C4-2B (cell line): ENCODE measurements around the gene SYTL3.

Source experiments
- H3K27ac ChIP-seq: fragments of 450-650 bp; 2 replicates; pipeline ENCODE4 v1.5.1; 2017
- ZFX ChIP-seq: fragments of 450-650 bp; IDR thresholded peaks from 2 replicates; pipeline ENCODE4 v1.6.1; 2017
- TF ChIP-seq, protein P1 (sequence below): fragments of 450-650 bp; conservative IDR thresholded peaks from 2 replicates; pipeline ENCODE4 v1.5.1; 2017; ENCODE audit warnings: mild to moderate bottlenecking

SYTL3 gene

DNA sequence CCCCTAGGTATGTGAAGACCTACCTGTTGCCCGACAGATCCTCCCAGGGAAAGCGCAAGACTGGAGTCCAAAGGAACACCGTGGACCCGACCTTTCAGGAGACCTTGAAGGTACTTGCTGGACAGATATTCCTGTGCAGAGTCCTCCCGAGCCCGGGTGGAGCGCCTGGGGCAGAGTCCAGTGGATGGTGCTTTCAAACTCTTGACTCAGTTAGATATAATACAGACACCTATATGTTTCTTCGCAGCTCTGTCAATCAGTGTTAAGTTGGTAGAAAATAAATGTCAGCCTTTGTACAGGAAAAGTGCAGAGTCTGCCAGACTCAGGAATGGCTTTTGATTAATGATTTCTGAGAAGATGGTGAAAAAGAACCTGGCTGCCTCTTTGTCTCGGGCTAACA lies 102.1 kb downstream of the SYTL3 start:
- H3K27ac ChIP-seq = no peak overlapping the region
- TF ChIP-seq, protein P1, sequence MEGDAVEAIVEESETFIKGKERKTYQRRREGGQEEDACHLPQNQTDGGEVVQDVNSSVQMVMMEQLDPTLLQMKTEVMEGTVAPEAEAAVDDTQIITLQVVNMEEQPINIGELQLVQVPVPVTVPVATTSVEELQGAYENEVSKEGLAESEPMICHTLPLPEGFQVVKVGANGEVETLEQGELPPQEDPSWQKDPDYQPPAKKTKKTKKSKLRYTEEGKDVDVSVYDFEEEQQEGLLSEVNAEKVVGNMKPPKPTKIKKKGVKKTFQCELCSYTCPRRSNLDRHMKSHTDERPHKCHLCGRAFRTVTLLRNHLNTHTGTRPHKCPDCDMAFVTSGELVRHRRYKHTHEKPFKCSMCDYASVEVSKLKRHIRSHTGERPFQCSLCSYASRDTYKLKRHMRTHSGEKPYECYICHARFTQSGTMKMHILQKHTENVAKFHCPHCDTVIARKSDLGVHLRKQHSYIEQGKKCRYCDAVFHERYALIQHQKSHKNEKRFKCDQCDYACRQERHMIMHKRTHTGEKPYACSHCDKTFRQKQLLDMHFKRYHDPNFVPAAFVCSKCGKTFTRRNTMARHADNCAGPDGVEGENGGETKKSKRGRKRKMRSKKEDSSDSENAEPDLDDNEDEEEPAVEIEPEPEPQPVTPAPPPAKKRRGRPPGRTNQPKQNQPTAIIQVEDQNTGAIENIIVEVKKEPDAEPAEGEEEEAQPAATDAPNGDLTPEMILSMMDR = no peak
- no peak for TF ChIP-seq ZFX

DNA sequence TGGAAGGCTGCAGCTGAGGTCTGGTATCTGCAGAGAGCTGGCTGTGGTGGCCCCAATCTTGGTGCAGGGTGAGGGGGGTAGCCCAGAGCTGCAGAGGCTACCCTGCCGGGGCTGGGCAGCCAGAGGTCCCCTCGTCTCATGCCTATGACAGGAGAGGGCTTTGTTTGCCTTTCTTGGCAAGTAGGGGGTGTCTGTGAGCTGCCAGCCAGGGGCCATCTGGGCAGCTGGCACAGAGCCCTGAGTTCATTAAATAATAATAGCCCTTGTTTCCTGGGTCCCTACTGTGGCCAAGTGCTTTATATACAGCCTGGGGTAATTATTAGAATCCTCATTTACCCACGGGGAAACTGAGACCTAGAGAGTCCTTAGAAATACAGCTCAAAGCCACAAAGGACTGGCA lies 102.8 kb downstream of the SYTL3 start:
- no peak overlapping the region for H3K27ac ChIP-seq
- TF ChIP-seq, protein P1 = no peak
- no peak for TF ChIP-seq ZFX

DNA sequence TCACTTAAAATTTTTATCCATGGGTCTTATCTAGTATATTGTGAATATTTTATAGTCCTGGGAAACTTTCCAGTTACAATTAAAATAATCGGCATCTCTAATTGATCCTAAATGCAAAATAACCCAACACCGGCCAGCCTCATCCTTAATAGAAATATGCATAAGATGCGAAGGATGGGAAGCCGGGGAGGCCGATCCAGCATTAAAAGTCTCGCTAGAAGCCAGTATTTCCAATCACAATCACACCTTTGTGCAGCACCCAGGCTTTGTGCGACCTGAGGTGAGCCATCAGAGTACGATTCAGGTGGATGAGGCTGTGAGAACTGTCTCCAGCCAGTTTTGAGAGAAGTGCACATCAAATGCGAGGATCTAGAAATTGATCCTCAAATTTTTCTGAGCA lies 104.0 kb downstream of the SYTL3 start:
- TF ChIP-seq, protein P1 = no peak
- no peak for TF ChIP-seq ZFX
- H3K27ac ChIP-seq = no peak overlapping the region

DNA sequence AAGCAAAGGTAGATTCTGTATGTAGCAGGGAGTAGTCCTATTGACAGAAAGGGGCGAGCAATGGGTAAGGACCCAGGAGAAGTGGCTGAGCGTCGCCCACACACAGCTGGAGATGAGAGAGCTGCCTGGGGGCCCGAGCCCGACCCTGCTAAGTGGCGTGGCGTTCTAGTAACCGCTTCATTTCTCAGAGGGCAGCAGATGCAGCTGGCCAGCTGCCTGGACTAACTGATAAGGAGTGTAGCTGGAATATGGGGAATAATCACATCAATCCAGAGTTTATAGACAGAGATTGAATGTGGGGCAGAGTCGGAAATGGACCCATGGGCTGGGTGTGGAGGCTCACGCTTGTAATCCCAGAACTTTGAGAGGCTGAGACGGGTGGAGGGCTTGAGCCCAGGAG lies 104.9 kb downstream of the SYTL3 start:
- H3K27ac ChIP-seq = no peak overlapping the region
- TF ChIP-seq, protein P1 = no peak
- no peak for TF ChIP-seq ZFX

DNA sequence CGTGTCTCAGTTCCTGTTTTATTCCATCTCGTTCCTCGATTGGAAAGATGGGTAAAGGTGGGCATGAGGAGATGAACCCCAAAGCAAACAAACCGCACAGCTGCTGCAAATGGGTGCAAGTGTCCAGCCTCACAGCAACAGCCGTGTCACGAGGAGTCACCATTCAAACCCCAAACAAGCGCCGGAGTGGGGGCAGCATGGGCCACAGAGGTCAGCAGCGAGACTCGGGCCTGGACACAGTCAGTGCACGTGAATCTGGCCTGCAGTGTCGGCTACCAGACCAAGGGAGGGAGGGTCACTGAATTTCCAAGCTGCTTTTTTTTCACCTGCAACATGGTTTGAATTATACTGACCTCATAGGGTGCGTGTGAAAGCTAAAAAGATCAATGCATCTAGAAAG lies 105.8 kb downstream of the SYTL3 start:
- no peak for TF ChIP-seq ZFX
- TF ChIP-seq, protein P1 = no peak
- H3K27ac ChIP-seq = no peak overlapping the region

DNA sequence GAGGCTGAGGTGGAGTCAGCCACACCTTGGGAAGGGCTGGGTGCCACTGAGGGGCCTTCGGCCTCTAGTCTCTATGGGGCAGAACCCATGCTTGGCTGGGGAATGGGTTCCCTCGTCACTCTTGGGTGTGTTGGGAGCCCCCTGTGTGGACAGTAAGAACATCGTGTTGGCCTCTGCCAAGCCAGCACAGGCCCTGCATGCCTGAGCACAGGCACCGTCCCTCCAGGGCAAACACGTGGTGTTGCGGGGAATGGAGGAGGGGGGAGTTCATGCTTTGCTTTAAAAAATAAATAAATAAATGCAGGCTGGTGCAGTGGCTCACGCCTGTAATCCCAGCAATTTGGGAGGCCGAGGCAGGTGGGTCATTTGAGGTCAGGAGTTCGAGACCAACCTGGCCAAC lies 106.3 kb downstream of the SYTL3 start:
- TF ChIP-seq, protein P1 = no peak
- no peak for TF ChIP-seq ZFX
- no peak overlapping the region for H3K27ac ChIP-seq

DNA sequence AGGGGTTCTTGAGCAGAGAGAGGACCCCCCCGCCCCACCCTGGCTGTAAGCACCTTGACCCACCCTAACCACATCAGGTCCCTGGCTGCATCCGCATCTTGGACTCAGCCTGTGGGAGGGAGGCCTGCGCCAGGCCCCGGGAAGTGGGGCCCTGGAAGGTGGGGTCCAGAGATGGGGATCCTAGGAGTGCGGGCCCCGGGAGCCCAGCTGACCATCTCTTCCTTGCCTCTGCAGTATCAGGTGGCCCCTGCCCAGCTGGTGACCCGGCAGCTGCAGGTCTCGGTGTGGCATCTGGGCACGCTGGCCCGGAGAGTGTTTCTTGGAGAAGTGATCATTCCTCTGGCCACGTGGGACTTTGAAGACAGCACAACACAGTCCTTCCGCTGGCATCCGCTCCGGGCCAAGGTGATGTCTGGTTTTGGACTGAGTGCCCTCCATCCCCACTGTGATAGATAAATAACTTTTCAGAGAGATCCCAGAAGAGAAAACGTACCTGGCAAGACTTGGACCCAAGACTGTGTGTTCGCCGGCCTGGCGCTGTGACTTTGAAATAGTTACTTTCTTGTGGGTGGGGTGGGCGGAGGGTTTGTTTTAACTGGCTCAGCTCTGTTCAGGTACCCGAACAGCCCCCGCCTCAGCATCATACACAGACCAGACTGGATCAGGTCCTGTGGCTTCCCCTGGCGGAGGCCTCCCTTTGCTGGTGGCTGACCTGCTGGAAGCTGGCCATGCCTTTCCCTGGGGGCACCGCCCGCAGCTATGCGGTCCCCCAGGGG lies 107.3 kb downstream of the SYTL3 start:
- H3K27ac ChIP-seq = no peak overlapping the region
- TF ChIP-seq ZFX = no peak
- TF ChIP-seq, protein P1 = no peak
